ENCODE results near the gene SLCO2A1. TPM values are rescaled to one million over a fixed set of nuclear protein-coding genes. Genes with fewer than 3 reads are reported as not detected.

SLCO2A1 gene
- total RNA-seq, 2 donors from 2014 or later, result 7.0 to 17.5 TPM

- Histone ChIP-seq H3K9me3 (peaks cover 0 to 5% (median 0%) of the 10 kb centered on the region in 3 donors), H3K27ac (no peak overlapping the region), H3K4me3 (no peak overlapping the region), H3K27me3 (no peaks in the 10 kb centered on the region), H3K4me1 (no peaks in the 10 kb centered on the region), H3K36me3 (replicated peaks in 1 of 2; ENCODE audit: insufficient read depth in 1 of 2, low read depth in 2 of 2) (no peaks in the 10 kb centered on the region)
- TF ChIP-seq POLR2A (IDR thresholded peaks at IDR 0.05) (no peak), CTCF (IDR thresholded peaks at IDR 0.05) (no peak)
- intact Hi-C loops (cut with DNase I), result no loop called here
- DNase-seq, result no peak
- no peak for ATAC-seq
- 90% methylated on average over 5 of the region's 5 CpGs for WGBS, 2 donors
Measured at GRCh38 chr3:133880287-133880686, 149.4 kb downstream of the SLCO2A1 start.

- 93 to 94% methylated on average over 3 of the region's 3 CpGs for WGBS, 2 donors
- Histone ChIP-seq H3K27ac (no peak overlapping the region), H3K9me3 (peaks cover 0 to 5% (median 0%) of the 10 kb centered on the region in 3 donors), H3K4me1 (no peaks in the 10 kb centered on the region), H3K36me3 (replicated peaks in 1 of 2; ENCODE audit: insufficient read depth in 1 of 2, low read depth in 2 of 2) (no peaks in the 10 kb centered on the region), H3K27me3 (no peaks in the 10 kb centered on the region), H3K4me3 (no peak overlapping the region)
- ATAC-seq (no peak), DNase-seq (no peak)
- intact Hi-C loops (cut with DNase I), result no loop called here
- TF ChIP-seq POLR2A (IDR thresholded peaks at IDR 0.05), result no peak
- TF ChIP-seq CTCF (IDR thresholded peaks at IDR 0.05), result no peak
Measured at GRCh38 chr3:133878518-133878917, 151.2 kb downstream of the SLCO2A1 start.

Other genes with a start within 250 kb of the SLCO2A1 start
- 10 to 100 TPM; 28.3 to 39.4 TPM for gene SRPRB, start 224.1 kb downstream of the SLCO2A1 start, total RNA-seq
- 1 to 10 TPM; 2.6 to 3.0 TPM for gene RAB6B, start 134.0 kb downstream of the SLCO2A1 start, total RNA-seq
- 10 to 100 TPM; 36.1 to 43.2 TPM for gene RYK, start 220.9 kb upstream of the SLCO2A1 start, total RNA-seq

Data from body of pancreas (tissue), 4 donors.